Effector memory CD4-positive, alpha-beta T cell (primary cell): ENCODE measurements around the gene CABLES1.
"Not testable (repeated sequence)": the region's sequence is repeated elsewhere in the genome, so short reads cannot be mapped to it uniquely, and the experiment has no call there.

Source experiments
- DNase-seq, 3 donors: peaks; one replicate each; pipeline ENCODE4 v3.0.0-alpha.2; 2020
- H3K27ac ChIP-seq: 2 replicates; pipeline ENCODE4 v1.7.0; 2013; ENCODE audit warnings: mild to moderate bottlenecking, low read length, moderate library complexity; ENCODE audit not compliant: insufficient read depth, poor library complexity, severe bottlenecking
- H3K27me3 ChIP-seq: replicated peaks from 2 replicates; pipeline ENCODE4 v1.7.0; 2013; ENCODE audit warnings: mild to moderate bottlenecking, low read length; ENCODE audit not compliant: insufficient read depth, control insufficient read depth, poor library complexity, severe bottlenecking
- H3K36me3 ChIP-seq: 2 replicates; pipeline ENCODE4 v1.7.0; 2013; ENCODE audit warnings: mild to moderate bottlenecking, low read length, moderate library complexity; ENCODE audit not compliant: control insufficient read depth, insufficient read depth
- H3K4me1 ChIP-seq: 2 replicates; pipeline ENCODE4 v1.7.0; 2013; ENCODE audit warnings: low read length, mild to moderate bottlenecking; ENCODE audit not compliant: control insufficient read depth, insufficient read depth, poor library complexity, severe bottlenecking
- H3K4me3 ChIP-seq: 2 replicates; pipeline ENCODE4 v1.7.0; 2013; ENCODE audit warnings: low read length, low read depth, mild to moderate bottlenecking; ENCODE audit not compliant: insufficient read depth, poor library complexity, severe bottlenecking
- H3K9me3 ChIP-seq: 2 replicates; pipeline ENCODE4 v1.7.0; 2013; ENCODE audit warnings: mild to moderate bottlenecking, low read length, moderate library complexity; ENCODE audit not compliant: control insufficient read depth
- total RNA-seq, 3 donors: gene quantifications; one replicate each; lab custom pipeline; 2026; lab: John Stamatoyannopoulos, UW

Gene CABLES1
- 0.35 to 1.9 (median 0.78) reads per million in 3 donors for total RNA-seq

- peaks cover 22% of the 10 kb centered on the region for H3K27me3 ChIP-seq
- no peaks in the 10 kb centered on the region for H3K36me3 ChIP-seq
- no peaks in the 10 kb centered on the region for H3K9me3 ChIP-seq
- H3K27ac ChIP-seq = no peak within 1 kb of the TSS
- peaks cover 17% of the 10 kb centered on the region for H3K4me1 ChIP-seq
- DNase-seq = no peak
- peak within 1 kb of the TSS; percentile 58 for H3K4me3 ChIP-seq
Observed at GRCh38 chr18:23134780-23135549, at the start of gene CABLES1. Gene CABLES1 (plus strand): TSS chr18:23135485. CDS start chr18:23135763, 278 bp downstream.

GRCh38 chr18:23087352-23087751, 47.9 kb upstream of the CABLES1 start:
- Histone ChIP-seq H3K36me3 (no peaks in the 10 kb centered on the region), H3K27me3 (no peaks in the 10 kb centered on the region), H3K4me3 (no peak overlapping the region), H3K9me3 (no peaks in the 10 kb centered on the region), H3K4me1 (no peaks in the 10 kb centered on the region), H3K27ac (no peak overlapping the region)
- DNase-seq = no peak

GRCh38 chr18:23088310-23088709, 47.0 kb upstream of the CABLES1 start:
- Histone ChIP-seq H3K9me3 (no peaks in the 10 kb centered on the region), H3K27ac (no peak overlapping the region), H3K27me3 (no peaks in the 10 kb centered on the region), H3K4me1 (no peaks in the 10 kb centered on the region), H3K4me3 (no peak overlapping the region), H3K36me3 (no peaks in the 10 kb centered on the region)
- DNase-seq = no peak

- H3K4me1 ChIP-seq, DNase-seq, H3K27me3 ChIP-seq, H3K9me3 ChIP-seq, H3K36me3 ChIP-seq, H3K27ac ChIP-seq, H3K4me3 ChIP-seq: not testable (repeated sequence)
Observed at GRCh38 chr18:23091017-23091993, 44.0 kb upstream of the CABLES1 start.

GRCh38 chr18:23092121-23092520, 43.2 kb upstream of the CABLES1 start:
- H3K4me1 ChIP-seq = no peaks in the 10 kb centered on the region
- H3K27me3 ChIP-seq = no peaks in the 10 kb centered on the region
- no peak overlapping the region for H3K4me3 ChIP-seq
- H3K27ac ChIP-seq = no peak overlapping the region
- no peak for DNase-seq
- no peaks in the 10 kb centered on the region for H3K36me3 ChIP-seq
- no peaks in the 10 kb centered on the region for H3K9me3 ChIP-seq

- H3K27me3 ChIP-seq, H3K9me3 ChIP-seq, H3K36me3 ChIP-seq, DNase-seq, H3K4me3 ChIP-seq, H3K27ac ChIP-seq, H3K4me1 ChIP-seq: not testable (repeated sequence)
Observed at GRCh38 chr18:23093130-23093529, 42.2 kb upstream of the CABLES1 start.

GRCh38 chr18:23093772-23094171, 41.5 kb upstream of the CABLES1 start:
- no peaks in the 10 kb centered on the region for H3K27me3 ChIP-seq
- no peak overlapping the region for H3K27ac ChIP-seq

GRCh38 chr18:23094411-23095190, 40.7 kb upstream of the CABLES1 start:
- no peaks in the 10 kb centered on the region for H3K4me1 ChIP-seq
- H3K27me3 ChIP-seq = no peaks in the 10 kb centered on the region
- DNase-seq = no peak
- no peak overlapping the region for H3K4me3 ChIP-seq
- no peaks in the 10 kb centered on the region for H3K36me3 ChIP-seq
- no peaks in the 10 kb centered on the region for H3K9me3 ChIP-seq
- no peak overlapping the region for H3K27ac ChIP-seq

More at GRCh38 chr18:23093772-23094171, 41.5 kb upstream of the CABLES1 start:
- Histone ChIP-seq H3K9me3 (no peaks in the 10 kb centered on the region), H3K36me3 (no peaks in the 10 kb centered on the region), H3K4me1 (no peaks in the 10 kb centered on the region), H3K4me3 (no peak overlapping the region)
- no peak for DNase-seq

- no peaks in the 10 kb centered on the region for H3K9me3 ChIP-seq
- DNase-seq = no peak
- H3K27me3 ChIP-seq = no peaks in the 10 kb centered on the region
- H3K4me3 ChIP-seq = no peak overlapping the region
- H3K4me1 ChIP-seq = no peaks in the 10 kb centered on the region
- H3K36me3 ChIP-seq = no peaks in the 10 kb centered on the region
- H3K27ac ChIP-seq = no peak overlapping the region
Observed at GRCh38 chr18:23095463-23095862, 39.8 kb upstream of the CABLES1 start.
